Kidney (tissue), 14 donors: Measurements from ENCODE around the gene IKZF2. TPM values are rescaled to one million over a fixed set of nuclear protein-coding genes. Genes with fewer than 3 reads are reported as not detected.

ENCODE experiments used
- DNase-seq, 5 donors: peaks; one replicate each; pipeline ENCODE4 v3.0.0-alpha.2; 2013 to 2020
- FAIRE-seq: peaks from 2 replicates; lab custom pipeline; 2012; peaks lifted over from hg19 to GRCh38; lab: Jason Lieb, UNC
- H3K27ac ChIP-seq, 2 donors: one replicate each; pipeline ENCODE4 v1.7.0; 2013; ENCODE audit warnings: low read depth in 2 of 2, low read length in 2 of 2, inconsistent platforms in 1 of 2
- H3K27me3 ChIP-seq: one replicate; pipeline ENCODE4 v1.7.1; 2013; ENCODE audit warnings: low read length, inconsistent platforms; ENCODE audit not compliant: control insufficient read depth, insufficient read depth
- H3K36me3 ChIP-seq, 3 donors: one replicate each; pipeline versions ENCODE4 v1.7.0 to v1.7.1; 2013; ENCODE audit warnings: low read length in 3 of 3, control low read depth in 1 of 3, inconsistent platforms in 1 of 3; ENCODE audit not compliant: insufficient read depth in 3 of 3, control insufficient read depth in 2 of 3
- H3K4me1 ChIP-seq, 3 donors: one replicate each; pipeline versions ENCODE4 v1.7.0 to v1.7.1; 2013; ENCODE audit warnings: low read length in 3 of 3, inconsistent platforms in 1 of 3, low read depth in 1 of 3; ENCODE audit not compliant: control insufficient read depth in 2 of 3, insufficient read depth in 2 of 3
- H3K4me3 ChIP-seq, 3 donors: one replicate each; pipeline versions ENCODE4 v1.7.0 to v1.8.1; 2013; ENCODE audit warnings: low read length in 3 of 3, control low read depth in 1 of 3, inconsistent platforms in 1 of 3
- H3K9ac ChIP-seq, 3 donors: one replicate each; pipeline versions ENCODE4 v1.7.0 to v1.7.1; 2013; ENCODE audit warnings: low read length in 3 of 3, control low read depth in 1 of 3, inconsistent platforms in 1 of 3
- H3K9me3 ChIP-seq, 3 donors: one replicate each; pipeline versions ENCODE4 v1.7.0 to v1.7.1; 2013; ENCODE audit warnings: low read length in 3 of 3, control low read depth in 1 of 3, inconsistent platforms in 1 of 3; ENCODE audit not compliant: control insufficient read depth in 2 of 3, insufficient read depth in 1 of 3
- intact Hi-C: fragments of 100-400 bp; cut with DNase I; formaldehyde crosslinking; loops from one replicate; pipeline ENCODE4 v1.11.1; 2022
- polyA plus RNA-seq: library from polyadenylated mRNA; stranded (reverse); fragments of 350-450 nt; fragmentation: Illumina TruSeq; extraction: RNeasy Lipid Tissue Mini Kit (QIAGEN cat#74804); gene quantifications from one replicate; pipeline ENCODE4 v1.2.3, GENCODE V29; 2014; ENCODE audit warnings: low read depth, low replicate concordance; ENCODE audit not compliant: insufficient read depth
- total RNA-seq: library from RNA; stranded (reverse); fragmentation: NEBNext Ultra II Directional; extraction: Animal tissue kit (Norgen Biotek cat#: 25700); gene quantifications from one replicate; pipeline ENCODE4 v1.2.1, GENCODE V29; 2021
- TF ChIP-seq, protein P1 (sequence below): IDR thresholded peaks from 3 replicates; pipeline ENCODE4 v1.5.1; 2012; ENCODE audit warnings: mild to moderate bottlenecking, moderate library complexity, borderline replicate concordance; ENCODE audit not compliant: insufficient read depth; ENCODE audit errors: extremely low read depth
- donor health status: control.
- donor health status: control.
- donor health status: control.
- donor health status: control.
- donor health status: control.
- donor health status: DM: yes; HTN: yes; CAD: no.
- donor health status: Normal renal cell carcinoma (clear cell type).

Gene IKZF2
- total and polyA plus RNA-seq, 2 donors from 2014 or later: 0.75 to 12.4 TPM

DNA sequence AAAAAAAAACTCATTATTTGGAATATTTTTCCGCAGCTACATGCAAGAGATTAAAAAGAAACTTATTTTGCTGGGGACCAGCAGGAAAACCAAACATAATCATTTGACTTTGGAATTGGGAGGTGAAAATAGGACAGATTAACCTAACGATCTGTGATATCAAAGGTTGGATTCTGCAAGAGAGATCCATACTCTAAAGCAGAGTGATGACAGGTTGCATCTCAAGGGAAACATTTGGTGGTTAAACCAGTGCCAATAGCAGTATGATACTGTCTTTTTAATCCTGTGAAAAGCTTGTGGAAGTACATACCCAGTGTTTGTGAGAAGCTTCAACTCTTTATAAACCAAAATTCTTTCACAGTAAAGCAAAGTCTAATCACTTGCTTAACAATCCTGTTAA lies 5.3 kb upstream of the IKZF2 start:
- H3K36me3 ChIP-seq: no peaks in the 10 kb centered on the region
- no peak for FAIRE-seq

DNA sequence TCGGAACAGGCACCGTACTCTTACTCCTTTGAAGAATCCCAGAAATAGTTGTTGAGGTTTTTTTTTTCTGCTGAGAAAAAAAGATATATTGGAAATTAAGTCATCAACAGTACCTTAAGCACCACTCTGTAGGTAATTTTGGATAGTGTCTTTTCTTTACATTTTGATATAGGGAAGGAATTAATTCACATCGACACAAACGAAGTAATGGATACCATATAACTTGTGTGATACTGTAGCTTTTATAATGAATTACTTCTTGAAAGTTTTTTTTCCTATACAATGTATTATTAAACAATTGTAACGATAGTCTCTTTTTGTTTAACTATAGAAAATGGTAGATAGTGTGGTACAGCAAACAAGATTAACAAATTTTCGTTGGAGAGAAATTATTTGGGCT lies 1.5 kb upstream of the IKZF2 start:
- FAIRE-seq (no peak), DNase-seq (no peak)
- TF ChIP-seq, protein P1, sequence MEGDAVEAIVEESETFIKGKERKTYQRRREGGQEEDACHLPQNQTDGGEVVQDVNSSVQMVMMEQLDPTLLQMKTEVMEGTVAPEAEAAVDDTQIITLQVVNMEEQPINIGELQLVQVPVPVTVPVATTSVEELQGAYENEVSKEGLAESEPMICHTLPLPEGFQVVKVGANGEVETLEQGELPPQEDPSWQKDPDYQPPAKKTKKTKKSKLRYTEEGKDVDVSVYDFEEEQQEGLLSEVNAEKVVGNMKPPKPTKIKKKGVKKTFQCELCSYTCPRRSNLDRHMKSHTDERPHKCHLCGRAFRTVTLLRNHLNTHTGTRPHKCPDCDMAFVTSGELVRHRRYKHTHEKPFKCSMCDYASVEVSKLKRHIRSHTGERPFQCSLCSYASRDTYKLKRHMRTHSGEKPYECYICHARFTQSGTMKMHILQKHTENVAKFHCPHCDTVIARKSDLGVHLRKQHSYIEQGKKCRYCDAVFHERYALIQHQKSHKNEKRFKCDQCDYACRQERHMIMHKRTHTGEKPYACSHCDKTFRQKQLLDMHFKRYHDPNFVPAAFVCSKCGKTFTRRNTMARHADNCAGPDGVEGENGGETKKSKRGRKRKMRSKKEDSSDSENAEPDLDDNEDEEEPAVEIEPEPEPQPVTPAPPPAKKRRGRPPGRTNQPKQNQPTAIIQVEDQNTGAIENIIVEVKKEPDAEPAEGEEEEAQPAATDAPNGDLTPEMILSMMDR: no peak
- intact Hi-C loops: loop anchor here (10.0 kb wide), 2 partner anchors 378 to 468 kb away; no protein-coding TSS in a partner anchor
- Histone ChIP-seq H3K27ac (no peak overlapping the region), H3K9ac (peak overlapping the region in 1 of 3 donors; percentile 77), H3K4me1 (peaks cover 0 to 2% (median 0%) of the 10 kb centered on the region in 3 donors), H3K4me3 (peak overlapping the region in 2 of 3 donors; percentile 78 to 92), H3K36me3 (no peaks in the 10 kb centered on the region), H3K27me3 (no peaks in the 10 kb centered on the region), H3K9me3 (no peaks in the 10 kb centered on the region)

More for the DNA sequence above, 5.3 kb upstream of the IKZF2 start:
- Histone ChIP-seq H3K27me3 (no peaks in the 10 kb centered on the region), H3K4me3 (no peak overlapping the region), H3K4me1 (no peaks in the 10 kb centered on the region), H3K9me3 (no peaks in the 10 kb centered on the region), H3K27ac (no peak overlapping the region), H3K9ac (no peak overlapping the region)
- DNase-seq: no peak
- intact Hi-C loops: loop anchor here (10.0 kb wide), 2 partner anchors 382 to 472 kb away; no protein-coding TSS in a partner anchor
- TF ChIP-seq, protein P1: no peak

DNA sequence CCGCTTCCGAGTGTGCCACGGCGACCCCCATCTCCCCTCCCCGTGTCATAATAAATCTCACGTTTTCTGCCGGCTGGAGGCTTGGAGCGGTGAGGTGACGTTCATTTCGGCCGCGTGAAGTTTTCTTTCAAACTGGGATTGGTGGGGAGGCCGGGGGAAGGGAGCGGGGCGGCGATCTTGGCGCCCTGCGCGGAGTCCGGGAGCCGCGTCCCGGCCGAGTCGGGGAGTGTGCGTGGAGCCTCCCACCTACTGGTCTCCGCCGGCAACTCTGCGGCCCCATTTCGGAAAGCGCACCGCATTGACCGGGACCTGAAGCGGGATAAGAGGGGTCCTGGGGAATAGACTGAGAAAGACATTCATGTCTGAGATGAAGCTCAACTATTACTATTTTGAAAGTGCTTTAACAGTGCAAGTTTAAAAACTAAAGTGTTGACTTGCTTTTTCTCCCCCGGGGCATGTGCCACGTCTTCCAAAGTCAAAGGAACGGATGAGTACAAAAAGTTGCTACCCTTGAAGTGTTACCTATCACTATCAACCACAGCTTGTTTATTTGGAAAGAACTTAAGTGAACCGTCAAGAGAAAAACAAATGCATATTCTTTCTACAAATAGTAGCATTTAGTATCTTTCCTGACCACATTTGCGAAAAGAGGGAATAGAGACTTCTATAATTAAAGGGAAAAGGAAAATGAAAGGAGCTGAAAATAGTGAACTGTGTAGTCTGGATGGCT lies 818 bp upstream of the IKZF2 start:
- Histone ChIP-seq H3K9ac (peak overlapping the region; percentile 17 to 77 (median 52)), H3K36me3 (no peaks in the 10 kb centered on the region), H3K27ac (peak overlapping the region; percentile 82 to 94), H3K27me3 (no peaks in the 10 kb centered on the region), H3K9me3 (no peaks in the 10 kb centered on the region), H3K4me3 (peak overlapping the region; percentile 66 to 92 (median 78)), H3K4me1 (peaks cover 0 to 2% (median 0%) of the 10 kb centered on the region in 3 donors)
- TF ChIP-seq, protein P1: no peak
- DNase-seq (peak in 3 of 5 donors; percentile 76 to 85 (median 76)), FAIRE-seq (no peak)
- intact Hi-C loops: loop anchor here (10.0 kb wide), 2 partner anchors 377 to 467 kb away; no protein-coding TSS in a partner anchor
